HEK293 (cell line): ENCODE results near the gene EPHB1.
A peak's percentile ranks its signal among the peaks of the same experiment; 100 is the strongest.

Source experiments
- CTCF ChIA-PET: fragments of 350-600 bp; formaldehyde crosslinking; extraction: SDS; loops from one replicate; lab custom pipeline; 2021; ENCODE audit warnings: antibody characterized with exemption; lab: Yijun Ruan, JAX
- POLR2A ChIA-PET: fragments of 300-600 bp; formaldehyde crosslinking; extraction: SDS; loops from one replicate; lab custom pipeline; 2020; ENCODE audit warnings: antibody characterized with exemption, inconsistent platforms; lab: Yijun Ruan, JAX
- H3K27ac ChIP-seq: fragments of 200-500 bp; sonication (Bioruptor generic); 2 replicates; pipeline ENCODE4 v1.5.1; 2014; ENCODE audit warnings: low read depth, low read length, control low read depth, inconsistent platforms; ENCODE audit errors: extremely low read depth
- H3K36me3 ChIP-seq, 2 experiments: fragments of 200-500 bp in 1 of 2; sonication (Bioruptor generic) in 1 of 2; 1 replicate in 1 of 2; 2 replicates in 1 of 2; pipeline ENCODE4 v1.5.1; 2014 to 2017; ENCODE audit warnings: inconsistent platforms in 2 of 2, low read length in 2 of 2; ENCODE audit not compliant: control insufficient read depth in 2 of 2, insufficient read depth in 1 of 2
- H3K4me1 ChIP-seq: fragments of 200-500 bp; sonication (Bioruptor generic); 2 replicates; pipeline ENCODE4 v1.5.1; 2014; ENCODE audit warnings: mild to moderate bottlenecking, low read length, inconsistent platforms; ENCODE audit not compliant: control insufficient read depth, insufficient read depth
- H3K4me3 ChIP-seq: 2 replicates; pipeline ENCODE4 v1.5.1; 2011; ENCODE audit warnings: low read depth, mild to moderate bottlenecking, control low read depth, low read length, moderate library complexity
- H3K9me3 ChIP-seq: fragments of 200-500 bp; sonication (Bioruptor generic); 2 replicates; pipeline ENCODE4 v1.5.1; 2014; ENCODE audit warnings: low read depth, low read length, inconsistent platforms; ENCODE audit not compliant: control insufficient read depth, insufficient read depth
- GLI2 ChIP-seq: fragments of 450-650 bp; formaldehyde crosslinking; IDR thresholded peaks from 2 replicates; pipeline ENCODE4; 2017; ENCODE audit warnings: missing biosample characterization, missing genetic modification characterization, low read depth, borderline replicate concordance
- MEIS1 ChIP-seq: sonication (generic); formaldehyde crosslinking; IDR thresholded peaks from 2 replicates; pipeline ENCODE4 v1.8.1; 2022; ENCODE audit warnings: missing genetic modification reagents, mild to moderate bottlenecking, borderline replicate concordance
- MZF1 ChIP-seq: fragments of 450-650 bp; formaldehyde crosslinking; IDR thresholded peaks from 2 replicates; pipeline ENCODE4 v1.5.1; 2017; ENCODE audit warnings: missing biosample characterization, missing genetic modification characterization, borderline replicate concordance
- ZBTB10 ChIP-seq: fragments of 450-650 bp; formaldehyde crosslinking; IDR thresholded peaks from 2 replicates; pipeline ENCODE4 v1.5.1; 2016; ENCODE audit warnings: missing biosample characterization, missing genetic modification characterization
- ZBTB20 ChIP-seq: fragments of 450-650 bp; formaldehyde crosslinking; IDR thresholded peaks from 2 replicates; pipeline ENCODE4 v1.5.1; 2016; ENCODE audit warnings: missing biosample characterization, missing genetic modification characterization
- ZBTB26 ChIP-seq: fragments of 450-650 bp; formaldehyde crosslinking; optimal IDR thresholded peaks from 2 replicates; pipeline ENCODE3; 2016; ENCODE audit warnings: missing biosample characterization, mild to moderate bottlenecking, missing genetic modification characterization
- ZBTB8A ChIP-seq: fragments of 450-650 bp; formaldehyde crosslinking; IDR thresholded peaks from 2 replicates; pipeline ENCODE4 v1.5.1; 2016; ENCODE audit warnings: missing biosample characterization, missing genetic modification characterization
- ZIC2 ChIP-seq: fragments of 450-650 bp; formaldehyde crosslinking; IDR thresholded peaks from 2 replicates; pipeline ENCODE4 v1.5.1; 2016; ENCODE audit warnings: missing biosample characterization, missing genetic modification characterization
- ZNF157 ChIP-seq: fragments of 450-650 bp; formaldehyde crosslinking; IDR thresholded peaks from 2 replicates; pipeline ENCODE4 v1.5.1; 2016; ENCODE audit warnings: missing biosample characterization, missing genetic modification characterization
- ZNF223 ChIP-seq: fragments of 450-650 bp; formaldehyde crosslinking; IDR thresholded peaks from 2 replicates; pipeline ENCODE4 v1.5.1; 2016; ENCODE audit warnings: missing biosample characterization, missing genetic modification characterization
- ZNF23 ChIP-seq: fragments of 450-650 bp; formaldehyde crosslinking; IDR thresholded peaks from 2 replicates; pipeline ENCODE4 v1.5.1; 2016; ENCODE audit warnings: missing biosample characterization, missing genetic modification characterization, borderline replicate concordance
- ZNF274 ChIP-seq, 2 experiments: fragments of 200-500 bp in 1 of 2; fragments of 450-650 bp in 1 of 2; sonication (Bioruptor generic) in 1 of 2; formaldehyde crosslinking in 1 of 2; IDR thresholded peaks; 2 replicates each; pipeline versions ENCODE4 v1.5.1 to v1.6.1; 2014 to 2016; ENCODE audit warnings: borderline replicate concordance in 1 of 2, inconsistent platforms in 1 of 2, low read length in 1 of 2, missing biosample characterization in 1 of 2, missing genetic modification characterization in 1 of 2
- ZNF529 ChIP-seq: fragments of 450-650 bp; formaldehyde crosslinking; IDR thresholded peaks from 2 replicates; pipeline ENCODE4 v1.5.1; 2017; ENCODE audit warnings: missing genetic modification characterization, missing biosample characterization; ENCODE audit not compliant: insufficient replicate concordance
- ZNF560 ChIP-seq: fragments of 450-650 bp; formaldehyde crosslinking; IDR thresholded peaks from 2 replicates; pipeline ENCODE4 v1.5.1; 2017; ENCODE audit warnings: missing biosample characterization, missing genetic modification characterization, borderline replicate concordance
- ZNF596 ChIP-seq: fragments of 450-650 bp; IDR thresholded peaks from 2 replicates; pipeline ENCODE4 v1.5.0; 2018; ENCODE audit warnings: missing biosample characterization, mild to moderate bottlenecking, missing genetic modification characterization, moderate library complexity
- ZNF660 ChIP-seq: fragments of 450-650 bp; IDR thresholded peaks from 2 replicates; pipeline ENCODE4 v1.5.1; 2018; ENCODE audit warnings: missing biosample characterization, mild to moderate bottlenecking, missing genetic modification characterization

Gene EPHB1

GRCh38 chr3:134872440-134873388 is 77.7 kb downstream of the EPHB1 start:
- ChIA-PET POLR2A (no interaction called here), CTCF (interaction anchor here (0.6 kb wide), 1 partner anchor 370 kb away, joined by 3 read pairs; no protein-coding TSS in a partner anchor)
- TF ChIP-seq GLI2 (tag by site-specific recombination) (no peak), ZNF560 (no peak), ZNF23 (tag by site-specific recombination) (no peak), ZNF157 (tag by site-specific recombination) (no peak), MEIS1 (no peak), MZF1 (no peak), ZNF223 (no peak), ZBTB10 (tag by site-specific recombination) (no peak)
- H3K9me3 ChIP-seq: no peaks in the 10 kb centered on the region
- no peak overlapping the region for H3K4me3 ChIP-seq
- H3K36me3 ChIP-seq: no peaks in the 10 kb centered on the region
- no peak overlapping the region for H3K27ac ChIP-seq
- no peaks in the 10 kb centered on the region for H3K4me1 ChIP-seq

GRCh38 chr3:134873789-134874188 is 78.7 kb downstream of the EPHB1 start:
- POLR2A ChIA-PET: no interaction called here
- TF ChIP-seq ZNF529 (tag by site-specific recombination): no peak
- TF ChIP-seq ZBTB8A (tag by site-specific recombination): no peak

GRCh38 chr3:134874737-134875413 is 79.8 kb downstream of the EPHB1 start:
- ChIA-PET POLR2A (no interaction called here), CTCF (interaction anchor here (0.7 kb wide), 1 partner anchor 224 kb away, joined by 4 read pairs; the partner anchor contains the start of gene KY)
- H3K9me3 ChIP-seq: no peaks in the 10 kb centered on the region
- TF ChIP-seq ZIC2 (peak; percentile 91), ZNF596 (tag by site-specific recombination) (no peak)
- no peak overlapping the region for H3K27ac ChIP-seq
- H3K4me3 ChIP-seq: no peak overlapping the region
- H3K36me3 ChIP-seq: no peaks in the 10 kb centered on the region
- no peaks in the 10 kb centered on the region for H3K4me1 ChIP-seq

More at GRCh38 chr3:134873789-134874188, 78.7 kb downstream of the EPHB1 start:
- Histone ChIP-seq H3K9me3 (no peaks in the 10 kb centered on the region), H3K4me1 (no peaks in the 10 kb centered on the region), H3K36me3 (no peaks in the 10 kb centered on the region), H3K27ac (no peak overlapping the region), H3K4me3 (no peak overlapping the region)
- CTCF ChIA-PET: no interaction called here

- POLR2A ChIA-PET: no interaction called here
- Histone ChIP-seq H3K36me3 (no peaks in the 10 kb centered on the region), H3K9me3 (no peaks in the 10 kb centered on the region), H3K27ac (no peak overlapping the region), H3K4me1 (no peaks in the 10 kb centered on the region), H3K4me3 (no peak overlapping the region)
- CTCF ChIA-PET: no interaction called here
- no peak for TF ChIP-seq ZNF660
- TF ChIP-seq ZNF274 (IDR thresholded peaks at IDR 0.05; ENCODE audit: low read length): no peak
- no peak for TF ChIP-seq ZNF274 (tag by site-specific recombination; IDR thresholded peaks at IDR 0.05; ENCODE audit: borderline replicate concordance)
- TF ChIP-seq ZBTB20 (tag by site-specific recombination): no peak
- TF ChIP-seq ZBTB26 (tag by site-specific recombination): no peak
Observed at GRCh38 chr3:134876836-134877235, 81.8 kb downstream of the EPHB1 start.
